ENCODE data around the gene LHX1. TPM values are rescaled to one million over a fixed set of nuclear protein-coding genes. Genes with fewer than 3 reads are reported as not detected.

Gene LHX1
- total RNA-seq, 1 experiment from 2014 or later: 0.39 TPM

DNA sequence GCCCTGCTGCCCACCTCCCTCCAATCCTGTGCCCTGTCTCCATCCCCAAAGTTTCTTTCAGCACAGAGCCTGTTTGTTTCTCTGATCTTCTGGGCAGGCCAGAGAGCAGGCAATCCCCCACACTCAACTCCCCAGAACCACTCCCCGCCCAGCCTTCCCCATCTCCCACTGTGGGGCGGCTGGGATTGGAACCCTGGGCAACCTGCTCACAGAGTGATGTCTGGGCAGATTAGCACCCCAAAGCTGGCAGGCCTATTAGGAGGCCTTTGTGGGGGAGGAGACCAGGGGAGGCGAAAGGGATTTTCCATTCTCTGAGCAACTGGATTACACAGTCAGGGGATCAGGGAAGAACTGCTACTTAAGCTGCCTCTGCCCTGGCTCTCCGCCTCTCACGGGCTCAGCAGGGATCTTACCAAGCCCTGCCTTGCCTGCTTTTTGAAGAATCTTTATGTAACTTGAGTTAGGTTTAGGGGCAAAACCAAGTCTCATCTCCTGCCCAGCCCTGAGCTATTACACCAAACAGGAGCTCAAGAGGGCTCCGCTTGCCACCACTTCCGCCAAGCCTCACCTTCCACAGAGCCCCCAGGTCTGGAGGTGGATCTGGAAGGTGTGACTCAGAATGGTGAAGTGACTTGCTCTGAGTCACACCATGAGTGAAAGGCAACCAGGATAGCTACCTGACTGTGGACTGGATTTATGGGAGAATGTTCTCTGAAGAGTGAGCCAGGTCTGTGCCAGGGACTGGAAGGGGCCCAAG is 16.0 kb upstream of the LHX1 start:
- DNase-seq (ENCODE audit: low spot score): peak; percentile 78

DNA sequence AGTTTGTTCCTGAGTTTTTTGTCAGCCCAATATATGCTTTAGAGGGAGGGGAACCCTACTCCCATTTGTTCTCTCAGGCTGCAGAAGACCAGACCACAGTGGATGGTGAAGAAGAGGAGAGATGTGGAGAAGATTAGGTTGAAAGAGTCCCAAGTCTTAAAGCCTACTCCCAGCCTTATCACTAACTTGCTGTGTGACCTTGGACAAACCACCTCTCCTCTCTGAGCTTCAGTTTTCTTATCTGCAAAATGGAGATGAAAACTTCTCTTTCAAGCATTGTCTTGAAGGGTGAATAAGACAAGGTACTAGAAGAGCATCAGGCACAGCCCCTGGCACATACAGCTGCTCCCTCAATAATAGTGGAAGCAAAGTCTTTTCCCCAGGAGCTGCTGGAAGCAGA is 15.1 kb upstream of the LHX1 start:
- DNase-seq (ENCODE audit: low spot score): no peak

DNA sequence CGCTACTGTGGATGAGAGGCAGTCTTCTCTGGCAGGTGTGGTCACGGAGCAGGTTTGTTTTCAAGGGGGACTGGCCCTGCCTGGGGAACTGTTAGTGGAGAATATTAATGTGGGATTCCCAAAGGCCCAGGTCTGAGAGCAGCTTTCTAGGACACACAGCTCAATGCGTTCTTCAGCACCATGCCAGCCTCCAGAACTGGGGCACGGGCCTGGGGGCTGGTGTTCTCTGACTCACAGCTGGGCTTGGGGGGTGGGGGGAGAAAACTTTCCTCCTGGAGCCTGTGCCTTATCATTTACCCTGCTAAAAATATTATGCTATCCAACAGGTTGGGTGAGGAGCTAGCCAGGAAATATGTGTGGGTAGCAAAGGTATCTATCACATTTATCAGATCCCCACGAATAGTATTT is 13.5 kb upstream of the LHX1 start:
- DNase-seq (ENCODE audit: low spot score): no peak

DNA sequence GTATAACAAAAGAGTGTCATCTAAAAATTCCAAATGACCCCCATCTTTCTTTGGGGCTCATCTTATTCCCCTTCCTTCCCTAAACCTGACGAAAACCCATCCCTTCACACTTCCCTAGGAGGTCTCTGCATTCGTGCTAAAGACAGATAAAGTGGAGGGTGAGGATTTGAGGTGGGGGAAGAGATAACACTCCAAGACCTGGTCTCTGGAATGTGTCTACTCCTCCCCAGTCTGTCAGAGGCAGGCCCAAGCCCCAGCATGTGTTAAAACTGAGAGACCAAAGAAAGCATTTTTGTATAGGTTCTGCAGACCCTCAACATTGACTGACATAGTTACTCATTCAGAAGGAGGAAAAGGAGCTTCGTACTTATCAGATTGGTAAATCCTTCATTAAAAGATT is 11.0 kb upstream of the LHX1 start:
- DNase-seq (ENCODE audit: low spot score): no peak

DNA sequence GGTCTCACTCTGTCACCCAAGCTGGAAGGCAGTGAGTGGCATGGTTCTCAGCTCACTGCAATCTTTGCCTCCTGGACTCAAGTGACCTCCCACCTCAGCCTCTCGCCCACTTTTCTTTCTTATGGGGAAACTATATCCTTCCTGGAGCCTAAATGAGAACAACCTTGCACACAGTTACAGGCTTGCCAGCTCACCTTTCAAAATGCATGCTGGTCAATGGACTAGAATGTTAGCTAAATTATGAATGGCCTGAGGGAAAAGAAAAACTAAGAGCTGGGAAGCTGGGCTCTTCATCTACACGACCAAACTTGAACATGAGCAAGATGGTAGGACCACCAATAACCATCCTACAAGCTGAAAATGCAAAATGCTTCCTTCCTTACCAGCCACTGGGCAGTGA is 10.6 kb upstream of the LHX1 start:
- no peak for DNase-seq (ENCODE audit: low spot score)

DNA sequence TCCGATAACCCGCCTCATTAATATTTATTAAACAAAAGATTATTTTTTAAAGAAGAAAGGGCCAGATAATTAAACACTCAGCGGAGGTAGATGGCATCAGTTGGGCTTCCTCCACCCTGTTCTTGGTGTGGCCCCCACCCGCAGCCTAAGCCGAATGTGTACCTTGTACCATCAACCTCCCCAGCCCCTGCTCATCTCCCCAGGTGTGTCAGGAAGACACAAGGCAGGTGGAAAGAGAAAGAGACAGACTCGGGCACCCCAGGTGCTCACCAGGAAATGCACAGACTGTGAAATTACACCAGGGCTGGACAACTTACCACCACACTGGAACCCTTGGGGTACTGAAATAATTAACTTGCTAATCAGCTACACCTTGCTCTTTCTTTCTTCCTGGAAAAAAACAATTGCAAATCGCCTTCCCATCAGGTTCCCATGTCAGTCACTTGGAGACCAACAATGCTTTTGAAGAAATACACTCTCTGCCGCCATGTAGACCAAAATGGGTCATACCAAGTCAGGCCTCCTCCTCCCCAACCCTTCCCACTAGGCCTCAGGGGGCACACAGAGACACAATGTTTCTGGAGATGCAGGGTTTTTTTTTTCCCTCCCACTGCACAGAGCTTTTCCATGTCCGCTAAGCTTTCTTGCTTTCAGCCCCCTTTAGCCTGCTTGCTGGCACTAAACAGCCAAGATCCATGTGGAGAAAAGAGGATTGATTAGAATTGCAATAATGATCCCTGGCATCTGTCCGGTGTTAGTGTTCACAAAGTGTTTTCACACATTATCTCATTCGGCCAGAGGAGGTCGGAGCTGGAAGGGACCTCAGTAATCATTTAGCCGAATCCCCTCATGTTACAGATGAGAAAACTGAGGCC is 8.6 kb upstream of the LHX1 start:
- DNase-seq (ENCODE audit: low spot score): no peak

DNA sequence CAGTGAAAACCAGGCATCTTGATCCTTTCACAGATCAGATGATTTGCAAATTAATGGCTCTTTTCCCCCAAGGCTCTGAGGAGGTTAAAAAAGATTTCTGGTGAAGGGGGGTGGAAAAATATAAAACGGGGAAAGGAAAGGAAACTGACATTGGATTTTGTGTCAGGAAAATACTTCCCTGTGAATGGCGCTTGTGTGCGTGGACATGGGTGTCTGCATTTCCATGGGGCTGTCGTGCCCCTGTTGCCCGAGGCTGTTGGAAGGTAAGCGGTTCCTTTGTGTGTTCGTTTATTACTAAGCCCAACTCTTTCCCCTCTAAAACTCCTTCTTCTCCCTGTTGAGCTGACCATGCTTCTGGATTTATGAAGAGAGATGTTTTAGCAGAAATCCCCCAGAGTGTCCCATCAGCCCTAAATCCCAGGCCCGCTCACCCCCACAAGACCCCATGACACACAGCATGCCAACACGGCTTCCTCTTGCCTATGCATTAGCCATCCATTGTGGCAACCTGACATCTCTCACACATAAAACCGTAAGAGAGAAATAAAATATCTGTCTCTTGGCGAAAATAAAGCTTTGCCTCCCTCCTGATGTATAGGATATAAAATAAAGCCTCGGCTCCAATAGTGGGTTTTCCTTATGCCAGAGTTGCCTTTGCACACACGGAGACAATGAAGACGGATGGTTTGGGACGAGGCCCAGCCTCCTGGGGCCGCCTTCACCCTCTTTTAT is 7.3 kb upstream of the LHX1 start:
- DNase-seq (ENCODE audit: low spot score): no peak

DNA sequence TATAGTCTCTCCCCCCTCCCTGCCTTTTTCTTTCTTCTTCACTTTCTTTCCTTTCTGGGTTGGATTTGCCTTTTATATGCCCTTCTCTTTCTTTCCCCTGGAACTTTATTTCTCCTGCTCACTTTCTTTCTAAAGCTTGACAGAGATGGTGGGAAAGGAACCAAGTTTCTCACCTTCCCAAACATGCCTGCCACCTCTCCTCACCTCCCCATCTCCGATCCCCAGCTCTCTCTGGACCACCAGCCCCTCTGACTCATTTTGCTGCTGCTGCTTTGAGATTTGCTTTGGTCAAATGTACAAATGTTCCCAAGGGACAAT is 6.7 kb upstream of the LHX1 start:
- DNase-seq (ENCODE audit: low spot score): no peak

DNA sequence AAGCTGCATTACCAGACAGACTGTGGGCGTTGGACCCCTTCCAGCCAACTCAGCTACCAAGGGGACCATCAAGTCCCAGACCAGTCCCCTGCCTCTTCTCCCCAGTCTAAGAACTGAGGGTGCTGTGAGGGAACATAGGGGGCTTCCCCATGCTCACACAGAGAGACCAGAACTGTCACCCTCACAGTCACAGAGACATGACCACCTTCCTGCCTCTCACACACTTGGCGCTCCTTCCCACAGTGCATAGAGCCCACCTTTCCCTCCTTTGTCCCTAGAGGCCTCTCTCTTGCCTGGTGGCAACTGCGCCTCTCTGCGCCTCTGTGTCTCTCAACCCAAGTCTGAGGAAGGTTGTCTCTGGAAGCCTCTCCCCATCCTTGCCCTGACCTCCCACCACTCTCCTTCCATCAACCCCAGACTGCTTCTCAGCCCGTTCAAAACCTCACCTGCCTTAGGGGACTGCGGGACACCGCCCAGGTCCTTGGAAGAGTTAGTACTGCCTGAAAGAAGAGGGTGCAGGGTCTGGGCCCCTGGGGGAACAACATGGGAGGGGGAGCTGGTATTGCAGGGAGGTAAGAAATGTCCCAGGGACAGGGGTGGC is 6.1 kb upstream of the LHX1 start:
- DNase-seq (ENCODE audit: low spot score): no peak

DNA sequence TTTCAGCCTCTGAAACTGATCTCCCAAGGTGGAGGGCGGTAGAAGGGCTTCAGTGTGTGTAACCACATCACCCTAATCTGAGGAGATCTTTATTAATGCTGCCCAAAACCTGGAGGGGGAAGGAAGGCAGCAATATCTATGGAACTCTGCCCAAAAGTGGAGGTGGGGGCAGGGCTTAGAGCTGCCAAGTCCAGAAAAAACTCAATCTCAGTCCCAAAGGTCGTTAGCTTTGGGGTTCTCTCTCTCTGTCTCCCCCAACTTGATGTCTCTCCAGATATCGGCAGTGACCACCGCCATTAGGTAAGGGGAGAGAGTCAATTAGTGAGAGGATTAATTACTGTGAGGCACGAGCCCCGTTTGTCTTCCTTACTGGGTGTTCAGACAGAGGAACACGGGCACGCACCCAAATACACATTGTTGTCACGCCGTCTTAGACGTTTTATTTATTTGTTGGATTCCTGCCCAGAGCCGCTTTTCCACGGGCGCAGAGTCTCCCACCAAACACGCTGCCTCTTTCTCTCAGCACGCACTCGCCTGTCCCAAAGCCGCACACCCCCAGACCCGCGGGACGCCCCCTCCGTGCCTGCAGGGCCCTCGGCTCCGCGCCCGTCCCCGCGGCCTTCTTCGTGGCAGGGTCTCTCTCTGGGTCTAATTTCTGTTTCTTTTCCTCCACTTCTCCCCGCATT is 5.4 kb upstream of the LHX1 start:
- peak; percentile 30 for DNase-seq (ENCODE audit: low spot score)

DNA sequence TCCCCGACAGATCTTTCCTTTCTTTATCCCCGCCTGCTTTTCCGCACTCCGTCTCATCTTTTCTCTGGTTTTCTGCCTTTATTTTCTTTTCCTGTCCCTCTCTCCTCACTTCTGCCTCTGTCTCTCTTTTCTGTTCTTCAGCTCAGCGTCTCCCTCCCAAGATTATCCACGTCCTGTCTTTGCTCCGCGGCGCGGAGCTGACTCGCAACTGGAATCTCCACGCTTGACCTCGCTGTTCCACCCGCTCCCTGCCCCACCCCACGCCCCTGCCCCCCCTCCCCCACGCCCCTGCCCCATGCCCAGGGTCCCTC is 4.9 kb upstream of the LHX1 start:
- no peak for DNase-seq (ENCODE audit: low spot score)

DNA sequence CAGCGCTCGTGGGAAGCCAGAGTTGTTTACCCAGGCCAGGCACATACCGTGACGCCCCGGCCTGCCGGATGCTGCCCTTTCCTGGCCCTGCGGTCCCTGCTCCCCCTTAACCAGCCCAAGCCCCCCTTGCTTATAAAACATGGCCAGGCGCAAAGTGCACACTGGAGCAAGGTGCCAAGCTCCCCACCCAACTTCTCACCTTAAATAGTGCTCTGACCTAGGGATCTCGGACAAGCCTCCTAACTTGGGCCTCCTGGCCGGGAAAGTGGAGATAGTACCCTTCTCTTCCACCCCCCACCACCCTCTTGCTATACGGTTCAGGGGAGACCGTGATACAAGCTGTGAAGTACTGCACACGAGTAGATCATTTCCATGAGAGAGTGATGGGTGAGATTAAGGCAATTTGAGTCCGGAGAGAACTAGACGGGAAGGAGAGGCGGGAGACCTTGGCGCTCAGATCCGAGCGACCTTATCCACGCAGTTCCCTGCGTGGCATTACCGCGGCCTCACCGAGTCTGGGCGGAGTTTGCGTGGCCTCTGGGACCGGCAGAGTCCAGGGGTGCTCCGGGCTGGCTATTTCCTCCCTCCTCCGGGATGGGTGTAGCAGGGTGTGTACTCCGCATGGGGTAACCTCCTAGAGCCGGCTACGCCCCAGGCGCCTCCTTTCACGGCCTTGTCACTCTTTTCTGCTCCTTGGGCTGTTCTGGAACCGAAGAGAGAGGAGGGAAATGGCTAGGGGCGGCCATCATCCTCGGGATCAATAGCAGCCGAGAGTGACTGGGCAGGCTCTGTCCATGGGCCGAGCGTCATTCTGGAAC is 4.4 kb upstream of the LHX1 start:
- DNase-seq (ENCODE audit: low spot score): no peak

DNA sequence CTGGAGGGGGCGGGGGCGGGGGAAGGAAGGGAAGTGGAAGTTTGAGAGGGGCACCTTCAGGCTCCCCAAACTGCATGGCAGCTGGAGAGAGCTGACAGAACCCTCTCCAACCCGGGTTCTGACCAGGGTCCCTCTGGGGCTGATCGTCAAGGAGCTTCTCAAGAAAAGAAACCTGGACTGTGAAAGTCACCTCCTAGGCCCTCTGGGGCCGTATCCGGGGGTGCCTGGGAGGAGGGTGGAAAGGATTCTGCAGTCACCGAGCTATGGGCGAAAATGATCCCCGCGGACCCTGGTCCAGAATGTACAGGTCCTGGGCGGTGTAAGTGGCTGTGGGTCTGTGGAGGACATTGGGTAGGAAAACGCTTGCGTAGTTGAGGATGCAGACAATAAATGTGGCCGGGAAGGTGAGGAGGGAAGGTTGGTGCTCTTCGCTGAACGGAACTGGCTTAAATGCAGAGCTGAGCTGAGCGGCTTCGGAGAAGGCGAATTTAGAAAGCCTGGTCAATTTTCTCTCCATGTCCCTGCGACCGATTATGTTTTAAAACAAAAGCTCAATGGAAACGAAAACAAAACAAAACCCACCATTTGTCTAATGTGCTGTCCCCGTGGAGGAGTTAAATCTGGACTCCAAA is 3.6 kb upstream of the LHX1 start:
- no peak for DNase-seq (ENCODE audit: low spot score)

DNA sequence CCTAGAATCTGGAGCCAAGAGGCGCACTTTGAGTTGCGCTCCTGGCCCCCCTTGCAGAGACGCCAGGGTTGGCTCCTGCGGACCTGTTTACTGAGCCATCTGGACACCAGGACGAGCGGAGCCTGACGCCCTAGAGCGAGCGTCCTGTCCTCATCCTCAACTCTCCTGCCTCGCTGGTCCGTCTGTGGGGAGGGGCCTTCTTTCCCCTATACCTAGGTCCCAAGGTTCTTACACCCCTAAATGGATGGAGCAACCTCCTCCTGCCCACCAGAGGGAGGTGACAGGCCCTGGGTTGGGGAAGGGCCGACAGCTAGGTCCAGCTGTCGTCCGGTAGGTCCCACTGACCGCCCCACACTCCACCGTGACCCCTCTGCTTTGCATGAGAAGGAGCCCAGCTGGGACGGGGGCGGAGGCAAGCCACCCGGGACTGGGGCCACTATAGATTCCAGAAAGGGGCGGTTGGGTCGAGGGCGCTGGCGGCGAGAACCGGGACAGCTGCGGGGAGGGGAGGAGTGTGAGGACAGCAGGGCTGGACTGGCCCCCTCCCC is 3.1 kb upstream of the LHX1 start:
- DNase-seq (ENCODE audit: low spot score): no peak

DNA sequence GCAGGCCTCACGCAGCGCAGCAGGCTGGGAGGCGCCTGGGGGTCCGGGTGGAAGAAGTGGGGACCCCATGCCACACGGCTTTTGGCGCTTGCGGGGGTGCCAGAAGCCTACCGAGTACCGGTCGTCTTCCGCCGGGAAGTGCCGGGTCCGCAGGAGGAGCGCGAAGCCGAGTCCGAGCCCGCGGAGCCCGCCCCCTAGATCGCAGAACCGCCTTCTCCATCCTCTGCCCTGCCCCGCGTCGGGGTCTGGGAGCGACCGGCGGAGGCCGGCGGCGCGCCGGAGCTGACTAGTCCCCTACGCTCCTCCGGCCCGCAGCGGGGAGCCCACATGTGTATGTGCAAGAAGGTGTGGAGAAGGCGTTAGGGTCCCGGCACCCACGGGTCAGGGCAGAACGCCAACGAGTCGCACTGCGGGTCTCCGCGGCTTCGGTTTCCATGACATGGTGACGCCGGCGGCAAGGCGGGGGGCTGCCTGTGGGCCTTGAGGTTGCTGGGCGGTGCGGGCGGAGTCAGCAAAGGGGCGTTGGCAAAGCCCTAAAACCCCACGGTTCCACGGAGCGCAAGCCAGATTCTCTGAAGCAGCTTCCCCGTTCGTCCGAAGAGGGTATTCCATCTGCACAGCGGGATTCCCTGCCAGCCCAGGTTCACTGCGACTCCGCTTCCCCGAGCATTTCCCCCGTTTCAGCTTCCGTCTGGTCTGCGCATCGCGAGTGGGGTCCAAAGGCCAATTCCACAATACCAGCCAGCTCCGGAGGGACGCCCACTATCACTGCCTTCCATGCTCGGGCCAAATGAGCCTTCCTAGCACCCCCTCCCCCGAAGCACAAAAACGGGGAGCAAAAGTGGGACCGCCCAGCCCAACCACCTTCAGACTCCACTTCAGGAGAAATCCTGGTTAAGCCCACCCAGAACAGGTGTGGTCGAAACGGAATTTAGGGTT is 2.3 kb upstream of the LHX1 start:
- DNase-seq (ENCODE audit: low spot score): no peak

DNA sequence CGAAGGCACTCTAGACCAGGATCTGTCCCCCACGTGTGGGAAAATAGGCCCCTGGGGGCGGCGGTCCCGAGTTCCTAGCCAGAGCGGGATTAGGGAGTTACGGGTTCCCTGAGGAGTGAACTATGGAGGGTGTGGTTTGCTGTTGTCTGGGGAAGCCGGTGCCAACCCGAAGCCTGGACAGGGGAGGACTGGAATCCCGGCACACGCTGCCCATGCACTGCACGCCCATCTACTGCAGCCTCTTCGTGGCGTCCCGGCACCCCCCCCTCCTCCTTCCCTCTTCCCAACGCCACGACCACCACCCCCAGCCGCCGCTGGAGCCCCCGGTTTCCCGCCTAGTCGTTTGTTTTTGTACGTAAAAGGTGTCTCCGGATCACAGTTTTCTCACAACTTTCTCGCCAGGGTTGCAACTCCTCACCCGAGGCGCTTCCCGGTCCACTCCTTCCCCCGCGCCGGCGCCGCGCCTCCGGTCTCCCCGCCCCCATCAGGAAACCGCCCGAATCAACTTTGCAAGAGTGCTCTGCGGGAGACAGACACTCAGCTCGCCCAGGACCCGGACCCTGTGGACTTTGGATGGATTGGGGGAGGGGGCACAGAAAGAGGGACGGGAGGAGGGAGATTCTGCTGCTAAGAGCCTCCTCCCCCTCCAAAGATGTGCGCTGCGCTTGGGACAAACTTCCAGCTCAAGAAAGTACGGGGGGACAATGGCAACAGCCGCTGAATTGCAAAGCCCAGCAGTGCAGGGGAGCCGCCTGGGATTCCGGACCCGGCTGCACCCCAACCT is 1.4 kb upstream of the LHX1 start:
- DNase-seq (ENCODE audit: low spot score): no peak

DNA sequence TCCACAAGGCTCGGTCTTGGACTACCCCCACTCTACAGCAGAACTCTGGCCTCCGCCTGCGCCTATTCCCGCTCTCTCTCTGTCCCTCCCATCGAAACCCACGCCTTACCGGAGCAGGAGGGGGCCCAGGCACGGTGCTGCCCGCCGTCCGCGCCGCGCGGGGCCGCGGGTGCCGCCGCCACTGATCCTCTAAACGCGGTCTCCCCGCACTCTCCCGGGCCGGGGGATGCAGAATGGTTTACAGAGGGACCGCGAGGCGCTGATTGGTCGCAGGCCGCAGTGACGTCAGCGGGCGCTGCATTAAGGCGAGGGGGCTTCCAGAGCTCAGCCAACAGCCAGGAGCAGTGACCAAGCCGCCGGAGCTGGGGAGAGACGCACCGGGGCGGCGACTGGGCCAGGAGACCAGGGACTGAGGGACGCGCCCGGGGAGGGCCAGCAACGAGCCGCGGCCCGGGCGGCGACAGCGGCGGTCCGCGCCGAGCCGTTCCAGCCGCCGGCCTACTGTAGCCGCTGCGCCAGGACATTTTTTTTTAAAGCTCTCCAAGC is 747 bp upstream of the LHX1 start:
- no peak for DNase-seq (ENCODE audit: low spot score)

DNA sequence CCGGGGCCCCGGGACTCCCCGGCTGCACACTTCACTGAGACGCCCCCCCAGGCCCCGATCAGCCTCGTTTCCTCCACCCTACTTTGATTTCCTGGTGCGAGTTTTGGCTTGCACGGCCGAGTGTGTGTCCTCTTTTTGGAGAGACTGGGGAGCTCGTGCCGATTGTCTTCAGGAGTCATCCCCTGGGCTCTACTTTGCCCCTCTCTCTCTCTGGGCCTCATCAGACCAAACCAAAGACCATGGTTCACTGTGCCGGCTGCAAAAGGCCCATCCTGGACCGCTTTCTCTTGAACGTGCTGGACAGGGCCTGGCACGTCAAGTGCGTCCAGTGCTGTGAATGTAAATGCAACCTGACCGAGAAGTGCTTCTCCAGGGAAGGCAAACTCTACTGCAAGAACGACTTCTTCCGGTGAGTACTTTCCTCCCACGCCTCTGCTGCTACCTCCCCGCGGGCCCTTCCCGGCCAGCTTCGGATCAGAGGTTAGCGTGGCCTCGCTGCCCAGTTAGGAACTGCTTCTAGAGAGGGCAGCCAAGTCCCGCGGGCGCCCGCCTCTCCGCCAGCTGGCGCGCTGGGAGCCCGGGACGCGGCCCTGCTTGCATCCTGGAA is 787 bp downstream of the LHX1 start:
- DNase-seq (ENCODE audit: low spot score): no peak

All from H4 (cell line).